ENCODE results near the gene PRKAG3. TPM values are rescaled to one million over a fixed set of nuclear protein-coding genes. Genes with fewer than 3 reads are reported as not detected.

The PRKAG3 gene
- total and polyA plus RNA-seq, 4 donors, result 0.01 TPM; not detected in 3

DNA sequence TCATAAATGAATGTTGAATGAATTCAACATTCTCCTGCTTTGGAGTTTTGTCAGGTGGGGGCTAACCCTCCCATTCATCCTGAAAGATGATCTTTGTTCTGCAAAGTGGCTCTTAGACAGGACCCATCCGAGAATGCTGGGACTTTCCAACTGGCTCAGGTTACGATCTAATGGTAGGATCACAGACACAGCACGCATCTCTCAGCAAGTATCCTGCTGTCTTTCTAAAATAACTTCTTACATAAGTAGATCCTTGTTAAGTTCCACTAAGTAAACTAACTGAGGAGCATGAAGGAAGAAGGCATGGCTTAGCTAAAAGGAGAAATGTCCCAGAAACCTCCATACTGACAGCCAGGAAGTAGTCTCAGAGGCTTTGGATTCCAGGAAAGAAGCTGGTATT lies 26.0 kb downstream of the PRKAG3 start:
- no peak overlapping the region for H3K4me3 ChIP-seq
- peaks cover 0 to 16% (median 1%) of the 10 kb centered on the region in 5 donors for H3K4me1 ChIP-seq (ENCODE audit: control insufficient read depth in 5 of 5, insufficient read depth in 5 of 5, low read length in 5 of 5)
- DNase-seq (peak in 2 of 3 donors; percentile 29 to 46), ATAC-seq (ENCODE audit: insufficient read depth, low FRiP score) (no peak)
- peaks cover 0 to 6% (median 3%) of the 10 kb centered on the region in 4 donors for H3K9me3 ChIP-seq (ENCODE audit: control insufficient read depth in 4 of 4, insufficient read depth in 3 of 4, low read length in 3 of 4)
- H3K27ac ChIP-seq (ENCODE audit: low read depth in 1 of 2, low read length in 1 of 2), result peak overlapping the region; percentile 41 to 51
- 45 to 66% methylated on average over 3 of the region's 3 CpGs for WGBS, 2 donors
- no peaks in the 10 kb centered on the region for H3K36me3 ChIP-seq (ENCODE audit: control insufficient read depth in 4 of 4, insufficient read depth in 4 of 4, low read length in 4 of 4)
- H3K9ac ChIP-seq (ENCODE audit: insufficient read depth in 1 of 2, low read length in 2 of 2), result no peak overlapping the region
- TF ChIP-seq, protein P1, sequence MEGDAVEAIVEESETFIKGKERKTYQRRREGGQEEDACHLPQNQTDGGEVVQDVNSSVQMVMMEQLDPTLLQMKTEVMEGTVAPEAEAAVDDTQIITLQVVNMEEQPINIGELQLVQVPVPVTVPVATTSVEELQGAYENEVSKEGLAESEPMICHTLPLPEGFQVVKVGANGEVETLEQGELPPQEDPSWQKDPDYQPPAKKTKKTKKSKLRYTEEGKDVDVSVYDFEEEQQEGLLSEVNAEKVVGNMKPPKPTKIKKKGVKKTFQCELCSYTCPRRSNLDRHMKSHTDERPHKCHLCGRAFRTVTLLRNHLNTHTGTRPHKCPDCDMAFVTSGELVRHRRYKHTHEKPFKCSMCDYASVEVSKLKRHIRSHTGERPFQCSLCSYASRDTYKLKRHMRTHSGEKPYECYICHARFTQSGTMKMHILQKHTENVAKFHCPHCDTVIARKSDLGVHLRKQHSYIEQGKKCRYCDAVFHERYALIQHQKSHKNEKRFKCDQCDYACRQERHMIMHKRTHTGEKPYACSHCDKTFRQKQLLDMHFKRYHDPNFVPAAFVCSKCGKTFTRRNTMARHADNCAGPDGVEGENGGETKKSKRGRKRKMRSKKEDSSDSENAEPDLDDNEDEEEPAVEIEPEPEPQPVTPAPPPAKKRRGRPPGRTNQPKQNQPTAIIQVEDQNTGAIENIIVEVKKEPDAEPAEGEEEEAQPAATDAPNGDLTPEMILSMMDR (IDR thresholded peaks at IDR 0.05; ENCODE audit: control extremely low read depth, extremely low read depth), result no peak
- no peaks in the 10 kb centered on the region for H3K27me3 ChIP-seq (ENCODE audit: control insufficient read depth in 3 of 3, insufficient read depth in 3 of 3, low read length in 2 of 3)

DNA sequence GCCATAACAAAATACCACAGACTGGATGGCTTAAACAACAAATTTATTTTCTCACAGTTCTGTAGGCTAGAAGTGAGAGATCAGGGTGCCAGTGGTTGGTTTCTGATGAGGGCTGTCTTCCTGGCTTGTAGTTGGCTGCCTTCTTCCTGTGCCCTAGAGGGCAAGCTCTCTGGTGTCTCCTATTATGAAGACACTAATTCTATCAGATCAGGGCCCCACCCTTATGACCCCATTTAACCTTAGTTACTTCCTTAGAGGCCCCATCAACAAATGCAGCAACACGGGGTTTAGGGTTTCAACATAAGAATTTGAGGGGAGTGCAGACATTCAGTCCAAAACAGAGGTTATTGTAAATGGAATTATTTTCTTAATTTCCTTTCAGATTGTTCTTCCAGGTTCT lies 26.8 kb downstream of the PRKAG3 start:
- Histone ChIP-seq H3K4me1 (ENCODE audit: control insufficient read depth in 5 of 5, insufficient read depth in 5 of 5, low read length in 5 of 5) (peaks cover 0 to 19% (median 4%) of the 10 kb centered on the region in 5 donors), H3K27me3 (ENCODE audit: control insufficient read depth in 3 of 3, insufficient read depth in 3 of 3, low read length in 2 of 3) (no peaks in the 10 kb centered on the region), H3K4me3 (no peak overlapping the region), H3K9ac (ENCODE audit: insufficient read depth in 1 of 2, low read length in 2 of 2) (no peak overlapping the region), H3K9me3 (ENCODE audit: control insufficient read depth in 4 of 4, insufficient read depth in 3 of 4, low read length in 3 of 4) (peaks cover 0 to 6% (median 3%) of the 10 kb centered on the region in 4 donors), H3K36me3 (ENCODE audit: control insufficient read depth in 4 of 4, insufficient read depth in 4 of 4, low read length in 4 of 4) (no peaks in the 10 kb centered on the region), H3K27ac (ENCODE audit: low read depth in 1 of 2, low read length in 1 of 2) (no peak overlapping the region)
- ATAC-seq (ENCODE audit: insufficient read depth, low FRiP score), result no peak
- no peak for DNase-seq
- TF ChIP-seq, protein P1 (IDR thresholded peaks at IDR 0.05; ENCODE audit: control extremely low read depth, extremely low read depth), result no peak
- 72 to 84% methylated on average over 1 of the region's 1 CpG for WGBS, 2 donors

DNA sequence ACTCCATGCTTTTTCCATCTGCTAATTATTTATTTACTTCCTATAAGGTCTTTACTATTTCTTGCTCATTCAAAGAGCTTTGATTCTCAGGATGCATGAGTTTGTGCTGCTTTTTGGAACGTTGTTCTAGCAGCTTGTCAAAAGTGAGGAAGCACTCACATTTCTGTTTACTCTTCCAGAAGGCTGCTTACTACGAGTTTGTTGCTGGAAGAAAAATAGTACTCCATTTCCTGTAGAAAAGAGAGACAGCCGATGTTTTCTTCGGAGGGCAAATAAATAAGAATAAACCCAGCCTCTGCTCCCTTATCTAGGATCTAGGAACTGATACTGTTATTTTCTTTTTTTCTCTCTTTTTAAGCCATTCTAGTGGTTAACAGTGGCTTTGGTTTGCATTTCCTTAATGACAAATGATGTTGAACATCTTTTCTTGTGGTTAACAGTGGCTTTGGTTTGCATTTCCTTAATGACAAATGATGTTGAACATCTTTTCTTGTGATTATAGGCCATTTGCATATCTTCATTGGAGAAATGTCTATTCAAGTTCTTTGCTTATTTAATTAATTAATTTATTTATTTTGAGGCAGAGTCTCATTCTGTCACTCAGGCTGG lies 29.1 kb downstream of the PRKAG3 start:
- Histone ChIP-seq H3K27ac (ENCODE audit: low read depth in 1 of 2, low read length in 1 of 2) (no peak overlapping the region), H3K4me3 (no peak overlapping the region), H3K9ac (ENCODE audit: insufficient read depth in 1 of 2, low read length in 2 of 2) (no peak overlapping the region), H3K27me3 (ENCODE audit: control insufficient read depth in 3 of 3, insufficient read depth in 3 of 3, low read length in 2 of 3) (no peaks in the 10 kb centered on the region), H3K4me1 (ENCODE audit: control insufficient read depth in 5 of 5, insufficient read depth in 5 of 5, low read length in 5 of 5) (peaks cover 0 to 27% (median 6%) of the 10 kb centered on the region in 5 donors), H3K36me3 (ENCODE audit: control insufficient read depth in 4 of 4, insufficient read depth in 4 of 4, low read length in 4 of 4) (no peaks in the 10 kb centered on the region), H3K9me3 (ENCODE audit: control insufficient read depth in 4 of 4, insufficient read depth in 3 of 4, low read length in 3 of 4) (peaks cover 0 to 6% (median 3%) of the 10 kb centered on the region in 4 donors)
- DNase-seq (peak in 2 of 3 donors; percentile 63 to 80), ATAC-seq (ENCODE audit: insufficient read depth, low FRiP score) (no peak)
- TF ChIP-seq, protein P1 (IDR thresholded peaks at IDR 0.05; ENCODE audit: control extremely low read depth, extremely low read depth), result no peak
- WGBS, 2 donors, result 15 to 17% methylated on average over 4 of the region's 4 CpGs
